DND-41 (cell line): ENCODE results near the gene ADAMTS3.

Source experiments
- ATAC-seq: fragments of 200-7000 bp; cut with Tn5 transposase; 3 replicates; pipeline ENCODE4 v1.9.1; 2021; ENCODE audit warnings: low read depth; ENCODE audit not compliant: insufficient read depth
- DNase-seq: peaks from one replicate; pipeline ENCODE4 v3.0.0-alpha.2; 2020
- H2AFZ ChIP-seq: 2 replicates; pipeline ENCODE4 v1.6.0; 2012; ENCODE audit warnings: low read depth, low read length
- H3K27ac ChIP-seq: 2 replicates; pipeline ENCODE4 v1.5.1; 2012; ENCODE audit warnings: low read length, inconsistent platforms
- H3K27me3 ChIP-seq: fragments of 200-600 bp; sonication (generic); 2 replicates; pipeline ENCODE4 v1.6.0; 2012; ENCODE audit warnings: low read length, mild to moderate bottlenecking, inconsistent platforms; ENCODE audit not compliant: insufficient read depth, poor library complexity
- H3K36me3 ChIP-seq: 2 replicates; pipeline ENCODE4 v1.5.1; 2012; ENCODE audit warnings: low read length, inconsistent platforms; ENCODE audit not compliant: insufficient read depth
- H3K4me1 ChIP-seq: 2 replicates; pipeline ENCODE4 v1.5.1; 2012; ENCODE audit warnings: mild to moderate bottlenecking, low read length; ENCODE audit not compliant: insufficient read depth
- H3K4me2 ChIP-seq: 2 replicates; pipeline ENCODE4 v1.6.0; 2012; ENCODE audit warnings: mild to moderate bottlenecking, moderate library complexity, low read length, inconsistent platforms; ENCODE audit not compliant: insufficient read depth
- H3K4me3 ChIP-seq, 2 experiments: fragments of 200-600 bp in 1 of 2; shearing (Covaris generic) in 1 of 2; 2 replicates each; pipeline ENCODE4 v1.5.1; 2012 to 2016; ENCODE audit warnings: inconsistent platforms in 2 of 2, low read length in 2 of 2, mild to moderate bottlenecking in 2 of 2, low read depth in 1 of 2, moderate library complexity in 1 of 2
- H3K79me2 ChIP-seq: 2 replicates; pipeline ENCODE4 v1.6.0; 2012; ENCODE audit warnings: low read length, inconsistent platforms; ENCODE audit not compliant: insufficient read depth
- H3K9ac ChIP-seq: 2 replicates; pipeline ENCODE4 v1.6.0; 2012; ENCODE audit warnings: low read depth, mild to moderate bottlenecking, inconsistent platforms, low read length, moderate library complexity
- H3K9me3 ChIP-seq: 2 replicates; pipeline ENCODE4 v1.5.1; 2012; ENCODE audit warnings: low read length, moderate library complexity, mild to moderate bottlenecking, inconsistent platforms; ENCODE audit not compliant: insufficient read depth, severe bottlenecking
- H4K20me1 ChIP-seq: 2 replicates; pipeline ENCODE4 v1.6.0; 2012; ENCODE audit warnings: low read length; ENCODE audit not compliant: insufficient read depth
- EZH2 ChIP-seq: IDR thresholded peaks from 3 replicates; pipeline ENCODE4 v1.6.1; 2012; ENCODE audit warnings: borderline replicate concordance, low read depth, mild to moderate bottlenecking, moderate library complexity, low read length, inconsistent platforms; ENCODE audit not compliant: severe bottlenecking
- TF ChIP-seq, protein P1 (sequence below): IDR thresholded peaks from 2 replicates; pipeline ENCODE4 v1.5.1; 2012; ENCODE audit warnings: borderline replicate concordance, low read length, moderate library complexity, mild to moderate bottlenecking; ENCODE audit not compliant: poor library complexity, severe bottlenecking; ENCODE audit errors: extremely low read depth

ADAMTS3 gene

DNA sequence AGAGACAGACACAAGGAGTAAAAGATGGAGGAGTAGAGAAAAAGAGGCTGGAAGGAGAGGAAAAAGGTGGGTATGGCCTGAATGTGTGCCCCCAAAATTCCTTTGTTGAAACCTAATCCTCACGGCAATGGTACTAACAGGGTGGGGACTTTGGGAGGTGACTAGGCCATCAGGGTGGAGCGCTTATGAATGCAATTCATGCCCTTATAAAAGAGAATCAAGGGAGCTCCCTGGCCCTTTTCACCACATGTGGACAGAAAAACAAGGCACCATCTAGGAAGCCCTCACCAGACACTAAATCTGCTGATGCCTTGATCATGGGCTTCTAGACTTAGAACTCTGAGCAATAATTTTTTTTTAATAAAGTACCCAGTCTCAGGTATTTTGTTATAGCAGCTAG is 282.1 kb downstream of the ADAMTS3 start:
- Histone ChIP-seq H3K36me3 (no peaks in the 10 kb centered on the region), H3K4me2 (no peak overlapping the region), H3K9me3 (no peaks in the 10 kb centered on the region), H3K27me3 (no peaks in the 10 kb centered on the region), H3K9ac (no peak overlapping the region), H4K20me1 (no peaks in the 10 kb centered on the region), H3K27ac (no peak overlapping the region), H3K4me3 (no peak overlapping the region), H2AFZ (no peak overlapping the region), H3K4me1 (no peaks in the 10 kb centered on the region), H3K79me2 (no peaks in the 10 kb centered on the region)
- DNase-seq (no peak), ATAC-seq (no peak)
- TF ChIP-seq, protein P1, sequence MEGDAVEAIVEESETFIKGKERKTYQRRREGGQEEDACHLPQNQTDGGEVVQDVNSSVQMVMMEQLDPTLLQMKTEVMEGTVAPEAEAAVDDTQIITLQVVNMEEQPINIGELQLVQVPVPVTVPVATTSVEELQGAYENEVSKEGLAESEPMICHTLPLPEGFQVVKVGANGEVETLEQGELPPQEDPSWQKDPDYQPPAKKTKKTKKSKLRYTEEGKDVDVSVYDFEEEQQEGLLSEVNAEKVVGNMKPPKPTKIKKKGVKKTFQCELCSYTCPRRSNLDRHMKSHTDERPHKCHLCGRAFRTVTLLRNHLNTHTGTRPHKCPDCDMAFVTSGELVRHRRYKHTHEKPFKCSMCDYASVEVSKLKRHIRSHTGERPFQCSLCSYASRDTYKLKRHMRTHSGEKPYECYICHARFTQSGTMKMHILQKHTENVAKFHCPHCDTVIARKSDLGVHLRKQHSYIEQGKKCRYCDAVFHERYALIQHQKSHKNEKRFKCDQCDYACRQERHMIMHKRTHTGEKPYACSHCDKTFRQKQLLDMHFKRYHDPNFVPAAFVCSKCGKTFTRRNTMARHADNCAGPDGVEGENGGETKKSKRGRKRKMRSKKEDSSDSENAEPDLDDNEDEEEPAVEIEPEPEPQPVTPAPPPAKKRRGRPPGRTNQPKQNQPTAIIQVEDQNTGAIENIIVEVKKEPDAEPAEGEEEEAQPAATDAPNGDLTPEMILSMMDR = no peak
- TF ChIP-seq EZH2 = no peak

DNA sequence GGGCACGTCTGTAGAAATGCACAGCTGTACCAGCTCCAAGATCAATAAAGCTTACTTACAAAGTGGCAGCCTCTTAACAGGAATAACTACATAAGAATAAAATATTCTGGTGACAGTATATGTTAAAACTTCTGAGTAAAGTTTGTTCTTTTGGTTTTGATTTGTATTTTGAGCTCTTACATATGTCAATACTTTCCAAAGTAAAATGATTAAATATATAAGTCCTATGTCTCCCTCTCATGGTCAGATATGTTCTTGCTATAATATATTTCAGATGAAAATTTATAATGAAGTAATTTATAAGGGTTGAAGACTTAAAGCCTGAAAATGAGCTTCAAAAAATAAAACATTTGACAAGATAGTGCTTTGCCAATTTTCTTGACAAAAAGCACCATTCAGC is 282.8 kb downstream of the ADAMTS3 start:
- Histone ChIP-seq H3K79me2 (no peaks in the 10 kb centered on the region), H2AFZ (no peak overlapping the region), H3K27me3 (no peaks in the 10 kb centered on the region), H3K4me2 (no peak overlapping the region), H3K9ac (no peak overlapping the region), H3K27ac (no peak overlapping the region), H3K36me3 (no peaks in the 10 kb centered on the region), H3K9me3 (no peaks in the 10 kb centered on the region), H4K20me1 (no peaks in the 10 kb centered on the region), H3K4me1 (no peaks in the 10 kb centered on the region), H3K4me3 (no peak overlapping the region)
- TF ChIP-seq EZH2 = no peak
- TF ChIP-seq, protein P1 = peak; percentile 28
- ATAC-seq = no peak
- DNase-seq = no peak

DNA sequence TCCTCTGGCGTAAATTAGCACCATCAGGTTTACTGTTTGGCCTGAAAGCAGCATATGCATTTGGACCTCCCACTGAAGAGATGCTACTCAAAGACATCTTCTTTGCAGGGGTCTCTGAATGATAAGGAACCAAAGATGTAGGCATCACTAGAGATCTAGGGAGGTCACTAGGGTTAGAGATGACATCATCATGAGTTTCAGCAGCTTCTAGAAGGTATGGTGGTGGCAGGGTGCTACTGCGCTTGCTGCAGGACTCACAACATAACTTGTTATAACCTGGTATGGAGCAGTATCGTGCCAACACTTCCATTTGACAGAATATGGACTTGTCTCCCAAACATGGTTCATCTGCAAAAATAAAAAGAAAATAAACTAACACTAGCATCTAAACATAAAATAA is 285.7 kb downstream of the ADAMTS3 start:
- TF ChIP-seq, protein P1 = peak; percentile 3
- TF ChIP-seq EZH2 = no peak
- no peaks in the 10 kb centered on the region for H4K20me1 ChIP-seq
- no peak overlapping the region for H3K9ac ChIP-seq
- H3K4me3 ChIP-seq = no peak overlapping the region
- no peaks in the 10 kb centered on the region for H3K9me3 ChIP-seq
- H3K79me2 ChIP-seq = no peaks in the 10 kb centered on the region
- H3K27ac ChIP-seq = no peak overlapping the region
- H3K4me1 ChIP-seq = no peaks in the 10 kb centered on the region
- H2AFZ ChIP-seq = no peak overlapping the region
- no peaks in the 10 kb centered on the region for H3K36me3 ChIP-seq
- no peaks in the 10 kb centered on the region for H3K27me3 ChIP-seq
- DNase-seq (no peak), ATAC-seq (peak; percentile 44; the same call in 1 of the 3 replicates)
- H3K4me2 ChIP-seq = no peak overlapping the region

DNA sequence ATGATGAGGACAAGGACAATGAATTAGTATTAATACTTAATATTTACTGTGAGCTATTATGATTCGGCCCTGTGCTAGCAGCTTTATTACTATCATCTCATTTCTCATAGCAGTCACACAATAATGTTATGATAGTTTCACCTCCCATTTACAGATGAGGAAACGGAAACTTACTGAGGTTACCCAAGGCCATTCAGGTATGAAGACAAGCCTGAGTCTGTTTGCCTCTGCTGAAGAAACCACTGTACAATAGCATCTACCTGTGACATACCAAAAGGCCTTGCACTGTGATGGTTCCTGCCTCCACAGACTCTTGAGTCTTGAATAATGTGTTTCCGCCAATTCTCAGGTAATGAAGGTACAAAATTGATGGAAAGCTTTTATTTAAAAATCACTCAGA is 288.8 kb downstream of the ADAMTS3 start:
- no peak for ATAC-seq
- H3K9me3 ChIP-seq = no peaks in the 10 kb centered on the region
- no peak overlapping the region for H3K9ac ChIP-seq
- no peaks in the 10 kb centered on the region for H3K27me3 ChIP-seq
- no peaks in the 10 kb centered on the region for H3K79me2 ChIP-seq
- no peak overlapping the region for H2AFZ ChIP-seq
- no peaks in the 10 kb centered on the region for H3K4me1 ChIP-seq
- no peak overlapping the region for H3K27ac ChIP-seq
- no peak for TF ChIP-seq EZH2
- TF ChIP-seq, protein P1 = no peak
- no peak overlapping the region for H3K4me2 ChIP-seq
- no peaks in the 10 kb centered on the region for H4K20me1 ChIP-seq
- no peaks in the 10 kb centered on the region for H3K36me3 ChIP-seq
- no peak for DNase-seq
- no peak overlapping the region for H3K4me3 ChIP-seq
